Measurements from ENCODE around the gene PTGES2. TPM values are rescaled to one million over a fixed set of nuclear protein-coding genes. Genes with fewer than 3 reads are reported as not detected.
A peak's percentile ranks its signal among the peaks of the same experiment; 100 is the strongest.
"Not testable (repeated sequence)": the region's sequence is repeated elsewhere in the genome, so short reads cannot be mapped to it uniquely, and the experiment has no call there.

Gene PTGES2
- total RNA-seq, 4 donors from 2014 or later = 58.0 to 72.7 (median 60.5) TPM

DNA sequence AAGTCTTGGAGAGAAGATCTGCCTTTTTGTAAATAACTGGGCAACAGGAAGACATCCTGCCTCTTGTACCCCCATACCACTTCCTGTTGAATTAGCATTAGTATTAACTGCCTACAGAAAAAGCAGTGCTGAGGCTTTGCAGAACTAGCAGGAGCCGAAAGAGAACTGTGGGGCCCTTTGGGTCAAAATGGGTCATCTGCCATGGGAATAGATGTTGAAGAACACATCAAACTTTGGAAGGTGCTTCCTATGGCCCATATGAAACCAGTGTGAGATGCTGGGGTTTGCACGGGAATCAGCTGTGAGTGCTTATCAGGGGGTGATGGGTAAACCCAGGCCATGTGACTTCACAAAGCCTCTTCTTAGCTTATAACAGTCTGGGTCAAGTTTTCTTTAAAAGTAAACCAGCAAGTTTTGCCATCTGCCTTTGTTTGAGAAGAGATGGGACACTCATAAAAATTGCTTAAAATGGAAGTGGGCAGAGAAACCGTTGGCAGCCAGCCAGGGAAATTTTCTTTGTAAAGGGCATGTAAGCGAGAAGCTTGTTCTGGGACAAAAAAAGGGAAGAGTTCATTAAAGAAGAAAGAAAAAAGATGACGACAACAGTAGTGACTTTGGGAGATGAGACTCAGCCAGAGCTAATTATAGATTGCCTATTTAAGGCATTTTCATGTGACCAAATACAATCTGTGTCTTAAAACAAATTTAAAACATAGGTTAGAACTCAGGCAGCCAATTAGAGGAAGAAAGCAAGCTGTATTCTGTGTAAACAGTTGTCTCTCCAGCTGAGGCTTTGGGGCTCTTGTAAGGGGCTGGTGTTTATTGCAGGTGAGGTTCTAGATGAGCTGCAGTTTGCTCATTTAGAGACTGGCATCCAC, 55.1 kb downstream of the PTGES2 start:
- TF ChIP-seq POLR2A (IDR thresholded peaks at IDR 0.05; ENCODE audit: low read depth) (no peak), CTCF (IDR thresholded peaks at IDR 0.05) (no peak), POLR2AphosphoS5 (IDR thresholded peaks at IDR 0.05) (peak; percentile 40 to 59), EP300 (IDR thresholded peaks at IDR 0.05) (no peak)
- H3K9me3 ChIP-seq = no peaks in the 10 kb centered on the region
- H3K36me3 ChIP-seq = no peaks in the 10 kb centered on the region
- WGBS = 8% methylated on average over 5 of the region's 5 CpGs
- peak; percentile 97 for DNase-seq (ENCODE audit: extremely low spot score)
- peaks cover 51 to 78% (median 70%) of the 10 kb centered on the region in 4 donors for H3K4me1 ChIP-seq
- H3K27me3 ChIP-seq = no peaks in the 10 kb centered on the region
- H3K4me3 ChIP-seq = peak overlapping the region in 1 of 4 donors; percentile 19
- peak overlapping the region; percentile 97 to 99 (median 98) for H3K27ac ChIP-seq (replicated peaks in 1 of 4)
- intact Hi-C loops (cut with DNase I) = no loop called here

DNA sequence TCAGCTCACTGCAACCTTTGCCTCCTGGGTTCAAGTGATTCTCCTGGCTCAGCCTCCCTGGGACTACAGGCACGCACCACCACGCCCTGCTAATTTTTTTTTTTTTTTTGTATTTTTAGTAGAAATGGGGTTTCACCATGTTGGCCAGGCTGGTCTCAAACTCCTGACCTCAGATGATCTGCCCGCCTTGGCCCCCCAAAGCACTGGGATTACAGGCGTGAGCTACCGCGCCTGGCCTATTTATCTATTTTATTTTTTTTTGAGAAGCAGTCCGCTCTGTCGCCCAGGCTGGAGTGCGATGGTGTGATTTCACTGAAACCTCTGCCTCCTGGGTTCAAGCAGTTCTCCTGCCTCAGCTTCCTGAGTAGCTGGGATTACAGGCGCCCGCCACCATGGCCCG, 56.1 kb downstream of the PTGES2 start:
- peak overlapping the region; percentile 97 to 99 (median 98) for H3K27ac ChIP-seq (replicated peaks in 1 of 4)
- H3K4me3 ChIP-seq; H3K9me3 ChIP-seq; H3K36me3 ChIP-seq; DNase-seq (ENCODE audit: extremely low spot score); intact Hi-C loops (cut with DNase I); H3K27me3 ChIP-seq: not testable (repeated sequence)
- H3K4me1 ChIP-seq = peaks cover 55 to 81% (median 74%) of the 10 kb centered on the region in 4 donors
- WGBS = 87% methylated on average over 12 of the region's 12 CpGs

DNA sequence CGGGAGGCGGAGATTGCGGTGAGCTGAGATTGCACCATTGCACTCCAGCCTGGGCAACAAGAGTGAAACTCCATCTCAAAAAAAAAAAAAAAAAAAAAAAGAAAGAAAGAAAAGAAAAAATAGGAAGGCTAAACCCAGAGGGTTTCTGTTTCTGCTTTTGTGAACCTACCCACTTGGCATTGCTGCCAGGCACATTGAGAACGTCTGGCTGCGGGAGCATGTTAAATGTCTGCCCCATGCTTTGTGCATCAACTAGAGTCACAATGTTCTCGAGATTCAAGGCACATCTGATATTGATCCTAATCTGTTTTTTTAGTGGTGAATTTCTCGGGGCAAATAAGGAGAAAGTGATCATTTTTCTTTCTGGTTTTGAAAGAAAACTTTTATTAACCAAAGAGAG, 56.7 kb downstream of the PTGES2 start:
- 64% methylated on average over 7 of the region's 7 CpGs for WGBS
- Histone ChIP-seq H3K4me3 (peak overlapping the region in 1 of 4 donors; percentile 4), H3K27ac (replicated peaks in 1 of 4) (peak overlapping the region; percentile 97 to 99 (median 98)), H3K4me1 (peaks cover 61 to 84% (median 79%) of the 10 kb centered on the region in 4 donors), H3K9me3 (no peaks in the 10 kb centered on the region), H3K36me3 (no peaks in the 10 kb centered on the region), H3K27me3 (no peaks in the 10 kb centered on the region)
- DNase-seq (ENCODE audit: extremely low spot score) = no peak
- no peak for TF ChIP-seq POLR2A (IDR thresholded peaks at IDR 0.05; ENCODE audit: low read depth)
- TF ChIP-seq CTCF (IDR thresholded peaks at IDR 0.05) = no peak
- TF ChIP-seq POLR2AphosphoS5 (IDR thresholded peaks at IDR 0.05) = peak; percentile 19 to 28
- TF ChIP-seq EP300 (IDR thresholded peaks at IDR 0.05) = no peak
- intact Hi-C loops (cut with DNase I) = no loop called here

Other genes with a start within 250 kb of the PTGES2 start
- gene ST6GALNAC6, start 228.1 kb downstream of the PTGES2 start, total RNA-seq = 100 to 1,000 TPM in 3 of 4 donors, 10 to 100 TPM in 1; 95.9 to 169 (median 125) TPM
- 10 to 100 TPM; 20.3 to 44.8 (median 35.9) TPM for gene ST6GALNAC4, start 210.7 kb downstream of the PTGES2 start, total RNA-seq
- gene PIP5KL1, start 197.0 kb downstream of the PTGES2 start, total RNA-seq = 1 to 10 TPM; 1.3 to 2.8 (median 2.2) TPM
- 10 to 100 TPM in 1 of 4 donors, 1 to 10 TPM in 3; 6.6 to 13.3 (median 8.5) TPM for gene DPM2, start 189.9 kb downstream of the PTGES2 start, total RNA-seq
- gene EEIG1, start 146.7 kb downstream of the PTGES2 start, total RNA-seq = 10 to 100 TPM; 12.4 to 29.5 (median 20.0) TPM
- 10 to 100 TPM in 2 of 4 donors, 1 to 10 TPM in 2; 5.4 to 12.0 (median 9.7) TPM for gene NAIF1, start 60.4 kb downstream of the PTGES2 start, total RNA-seq
- 100 to 1,000 TPM in 1 of 4 donors, 10 to 100 TPM in 3; 14.5 to 140 (median 21.3) TPM for gene SLC25A25, start 59.5 kb downstream of the PTGES2 start, total RNA-seq
- gene LCN2, start 21.7 kb upstream of the PTGES2 start, total RNA-seq = 1 to 10 TPM in 1 of 4 donors, under 1 TPM in 1, not detected in 2; 0.83 to 6.2 TPM
- 100 to 1,000 TPM; 132 to 213 (median 148) TPM for gene BBLN, start 32.5 kb upstream of the PTGES2 start, total RNA-seq
- gene CIZ1, start 63.8 kb upstream of the PTGES2 start, total RNA-seq = 100 to 1,000 TPM in 1 of 4 donors, 10 to 100 TPM in 3; 57.5 to 110 (median 73.2) TPM
- gene DNM1, start 75.7 kb upstream of the PTGES2 start, total RNA-seq = 10 to 100 TPM; 10.9 to 27.0 (median 16.8) TPM
- gene GOLGA2, start 148.3 kb upstream of the PTGES2 start, total RNA-seq = 100 to 1,000 TPM in 2 of 4 donors, 10 to 100 TPM in 2; 71.1 to 108 (median 101) TPM
- 10 to 100 TPM; 16.2 to 26.6 (median 21.0) TPM for gene SWI5, start 148.5 kb upstream of the PTGES2 start, total RNA-seq
- 10 to 100 TPM in 1 of 4 donors, 1 to 10 TPM in 3; 5.4 to 13.2 (median 9.5) TPM for gene TRUB2, start 194.7 kb upstream of the PTGES2 start, total RNA-seq
- 10 to 100 TPM; 23.3 to 37.6 (median 30.1) TPM for gene COQ4, start 195.1 kb upstream of the PTGES2 start, total RNA-seq
- gene SLC27A4, start 212.8 kb upstream of the PTGES2 start, total RNA-seq = 10 to 100 TPM; 15.8 to 35.6 (median 25.5) TPM
- 10 to 100 TPM; 25.3 to 36.8 (median 28.3) TPM for gene URM1, start 243.6 kb upstream of the PTGES2 start, total RNA-seq